HS-5 (cell line): ENCODE measurements around the gene PRR9.

Source experiments
- DNase-seq: peaks from one replicate; pipeline ENCODE4 v3.0.0-alpha.2; 2012; ENCODE audit warnings: low read depth

PRR9 gene

DNA sequence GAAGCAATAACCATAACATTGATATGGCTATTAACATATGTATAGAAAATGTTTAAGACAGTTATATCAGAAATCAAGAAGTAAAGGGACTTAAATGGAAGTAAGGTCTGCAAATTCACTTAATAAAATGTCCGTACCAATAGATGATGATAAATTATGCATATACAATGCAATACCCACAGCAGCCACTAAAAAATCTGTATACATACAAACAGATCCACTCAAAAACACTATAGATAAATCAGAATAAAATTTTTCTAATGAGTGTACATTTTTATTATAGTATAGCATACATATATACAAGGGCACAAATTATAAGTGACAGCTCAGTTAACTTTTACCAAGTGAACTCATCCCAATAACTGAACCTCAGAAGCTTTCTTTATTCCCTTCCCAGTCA, 48.1 kb downstream of the PRR9 start:
- DNase-seq, result no peak
